Transverse colon (tissue), 3 donors: ENCODE measurements around the gene PLCB1.

Experiments
- EP300 ChIP-seq: sonication (generic); formaldehyde crosslinking; IDR thresholded peaks from one replicate; pipeline ENCODE4 v1.6.1; 2017; ENCODE audit warnings: antibody characterized with exemption, low read depth
- POLR2A ChIP-seq: fragments of 450-650 bp; IDR thresholded peaks from one replicate; pipeline ENCODE4 v1.6.1; 2016; ENCODE audit warnings: antibody characterized with exemption, mild to moderate bottlenecking, moderate library complexity
- TF ChIP-seq, protein P1 (sequence below), 5 experiments: fragments of 200-600 bp in 3 of 5; fragments of 450-650 bp in 2 of 5; sonication (generic) in 3 of 5; IDR thresholded peaks; 1 replicate in 2 of 5; 2 replicates in 3 of 5; pipeline ENCODE4 v1.5.1; 2016 to 2017; ENCODE audit warnings: antibody characterized with exemption in 5 of 5, inconsistent platforms in 3 of 5, mild to moderate bottlenecking in 2 of 5, moderate library complexity in 1 of 5

GRCh38 chr20:8798505-8798904 is 666.4 kb downstream of the PLCB1 start:
- TF ChIP-seq, protein P1, sequence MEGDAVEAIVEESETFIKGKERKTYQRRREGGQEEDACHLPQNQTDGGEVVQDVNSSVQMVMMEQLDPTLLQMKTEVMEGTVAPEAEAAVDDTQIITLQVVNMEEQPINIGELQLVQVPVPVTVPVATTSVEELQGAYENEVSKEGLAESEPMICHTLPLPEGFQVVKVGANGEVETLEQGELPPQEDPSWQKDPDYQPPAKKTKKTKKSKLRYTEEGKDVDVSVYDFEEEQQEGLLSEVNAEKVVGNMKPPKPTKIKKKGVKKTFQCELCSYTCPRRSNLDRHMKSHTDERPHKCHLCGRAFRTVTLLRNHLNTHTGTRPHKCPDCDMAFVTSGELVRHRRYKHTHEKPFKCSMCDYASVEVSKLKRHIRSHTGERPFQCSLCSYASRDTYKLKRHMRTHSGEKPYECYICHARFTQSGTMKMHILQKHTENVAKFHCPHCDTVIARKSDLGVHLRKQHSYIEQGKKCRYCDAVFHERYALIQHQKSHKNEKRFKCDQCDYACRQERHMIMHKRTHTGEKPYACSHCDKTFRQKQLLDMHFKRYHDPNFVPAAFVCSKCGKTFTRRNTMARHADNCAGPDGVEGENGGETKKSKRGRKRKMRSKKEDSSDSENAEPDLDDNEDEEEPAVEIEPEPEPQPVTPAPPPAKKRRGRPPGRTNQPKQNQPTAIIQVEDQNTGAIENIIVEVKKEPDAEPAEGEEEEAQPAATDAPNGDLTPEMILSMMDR (IDR thresholded peaks at IDR 0.05), result no peak
- TF ChIP-seq EP300 (no peak), POLR2A (no peak)
